ENCODE data around the gene ZSWIM8. TPM values are rescaled to one million over a fixed set of nuclear protein-coding genes. Genes with fewer than 3 reads are reported as not detected.

Gene ZSWIM8
- total RNA-seq, 1 donor from 2014 or later: 131 TPM

- Mint-ChIP-seq H3K27ac (no peak overlapping the region), H3K4me3 (peak overlapping the region; percentile 61), H3K36me3 (peaks cover 15% of the 10 kb centered on the region), H3K27me3 (ENCODE audit: low read depth) (no peaks in the 10 kb centered on the region), H3K9me3 (no peaks in the 10 kb centered on the region), H3K4me1 (peaks cover 7% of the 10 kb centered on the region)
- DNase-seq (ENCODE audit: low spot score in 2 of 2, unreplicated experiment in 2 of 2): no peak
- TF ChIP-seq CTCF (IDR thresholded peaks at IDR 0.05; ENCODE audit: unreplicated experiment): no peak
These were observed 27.3 kb downstream of the ZSWIM8 start for GRCh38 chr10:73812657-73813056.

- Mint-ChIP-seq H3K4me3 (peak overlapping the region; percentile 61), H3K4me1 (peaks cover 7% of the 10 kb centered on the region), H3K36me3 (peaks cover 15% of the 10 kb centered on the region), H3K9me3 (no peaks in the 10 kb centered on the region), H3K27ac (no peak overlapping the region), H3K27me3 (ENCODE audit: low read depth) (no peaks in the 10 kb centered on the region)
- no peak for TF ChIP-seq CTCF (IDR thresholded peaks at IDR 0.05; ENCODE audit: unreplicated experiment)
- DNase-seq (ENCODE audit: low spot score in 2 of 2, unreplicated experiment in 2 of 2): no peak
These were observed 27.9 kb downstream of the ZSWIM8 start for GRCh38 chr10:73813333-73813732.

DNA sequence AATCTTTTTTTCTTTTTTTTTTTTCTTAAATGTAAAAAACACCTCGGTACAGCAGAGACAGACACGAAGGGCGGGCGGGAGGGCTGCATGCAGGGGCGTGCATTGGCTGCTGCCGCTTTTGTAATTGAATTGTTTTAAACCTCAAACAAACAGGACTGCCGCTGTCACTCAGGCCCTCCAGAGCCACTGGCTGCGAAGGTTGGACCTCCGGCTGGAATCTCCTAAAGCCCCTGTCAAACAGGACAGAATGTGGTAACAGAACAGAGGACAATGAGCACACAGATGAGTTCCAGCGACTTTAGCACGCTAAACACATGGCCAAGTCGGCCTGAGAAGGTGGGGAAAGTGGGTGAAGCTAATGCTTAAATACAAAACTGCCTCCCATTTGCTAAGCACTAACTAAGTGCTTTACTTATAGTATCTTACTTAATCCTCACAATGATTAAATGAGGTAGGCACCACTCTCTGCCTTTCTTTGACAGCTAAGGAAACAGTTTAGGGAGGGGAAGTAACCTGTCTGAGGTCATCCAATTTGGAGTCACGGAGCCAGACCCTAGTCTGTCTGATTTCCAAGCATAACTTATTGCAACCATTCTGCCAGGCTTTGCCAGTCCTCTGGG, 29.0 kb downstream of the ZSWIM8 start:
- Mint-ChIP-seq H3K27ac (no peak overlapping the region), H3K4me1 (peaks cover 11% of the 10 kb centered on the region), H3K4me3 (no peak overlapping the region), H3K9me3 (no peaks in the 10 kb centered on the region), H3K27me3 (ENCODE audit: low read depth) (no peaks in the 10 kb centered on the region), H3K36me3 (peaks cover 9% of the 10 kb centered on the region)
- DNase-seq (ENCODE audit: low spot score in 2 of 2, unreplicated experiment in 2 of 2): no peak
- TF ChIP-seq CTCF (IDR thresholded peaks at IDR 0.05; ENCODE audit: unreplicated experiment): no peak

- no peak for TF ChIP-seq CTCF (IDR thresholded peaks at IDR 0.05; ENCODE audit: unreplicated experiment)
- no peak for DNase-seq (ENCODE audit: low spot score in 2 of 2, unreplicated experiment in 2 of 2)
- Mint-ChIP-seq H3K4me3 (no peak overlapping the region), H3K4me1 (peaks cover 11% of the 10 kb centered on the region), H3K36me3 (peaks cover 9% of the 10 kb centered on the region), H3K27ac (no peak overlapping the region), H3K27me3 (ENCODE audit: low read depth) (no peaks in the 10 kb centered on the region), H3K9me3 (no peaks in the 10 kb centered on the region)
These were observed 29.7 kb downstream of the ZSWIM8 start for GRCh38 chr10:73814896-73815718.

GRCh38 chr10:73815719-73816030, 30.3 kb downstream of the ZSWIM8 start:
- Mint-ChIP-seq H3K27me3 (ENCODE audit: low read depth) (no peaks in the 10 kb centered on the region), H3K27ac (peak overlapping the region; percentile 86), H3K4me1 (peaks cover 7% of the 10 kb centered on the region), H3K36me3 (peaks cover 9% of the 10 kb centered on the region), H3K9me3 (no peaks in the 10 kb centered on the region), H3K4me3 (no peak overlapping the region)
- TF ChIP-seq CTCF (IDR thresholded peaks at IDR 0.05; ENCODE audit: unreplicated experiment): no peak
- DNase-seq (ENCODE audit: low spot score in 2 of 2, unreplicated experiment in 2 of 2): no peak

All from mesothelial cell of epicardium (in vitro differentiated cells).